ENCODE data around the gene PIP4K2A. TPM values are rescaled to one million over a fixed set of nuclear protein-coding genes. Genes with fewer than 3 reads are reported as not detected.
A peak's percentile ranks its signal among the peaks of the same experiment; 100 is the strongest.

The PIP4K2A gene
- total and polyA plus RNA-seq, 2 experiments from 2014 or later: 39.9 to 40.1 TPM

DNA sequence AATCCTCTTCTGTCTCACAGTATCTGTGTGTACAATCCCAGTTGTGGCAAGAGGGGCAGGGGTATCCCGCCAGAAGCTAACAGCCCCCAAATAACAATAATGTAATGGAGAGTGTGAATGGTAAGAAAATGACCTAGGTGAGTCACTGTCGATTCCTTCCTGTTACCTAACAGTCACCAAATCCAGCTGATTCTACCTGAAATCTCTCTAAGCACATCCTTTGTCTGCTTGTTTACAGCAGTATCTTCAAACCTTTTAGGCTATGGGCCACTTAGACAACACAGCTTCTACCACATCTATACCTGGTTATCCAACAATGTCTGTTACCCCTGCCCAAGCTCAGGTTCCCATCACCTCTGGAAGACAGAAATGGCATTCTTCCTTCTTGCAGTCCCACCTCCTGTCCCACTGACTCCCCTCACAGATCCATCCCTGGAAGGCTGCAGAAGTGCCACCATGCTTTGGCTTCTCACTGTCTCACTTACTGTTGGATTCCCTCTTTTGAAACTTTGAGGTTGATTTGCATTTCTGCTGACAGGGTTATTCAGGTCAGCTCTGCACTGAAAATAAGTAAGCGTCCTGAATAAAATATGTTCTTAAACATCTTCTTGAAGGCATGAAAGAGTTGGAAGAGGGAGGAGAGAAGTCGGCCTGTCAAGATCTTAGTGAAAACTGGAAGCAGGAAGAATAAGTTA, 13.1 kb downstream of the PIP4K2A start:
- peak overlapping the region; percentile 59 for H3K4me2 ChIP-seq
- H3K27me3 Mint-ChIP-seq (ENCODE audit: insufficient read depth, low read depth, poor library complexity): peaks cover 5% of the 10 kb centered on the region
- peaks cover 10% of the 10 kb centered on the region; the same call in 2 of the 3 replicates for H3K36me3 Mint-ChIP-seq (ENCODE audit: low read depth)
- no peaks in the 10 kb centered on the region for H3K36me3 ChIP-seq (ENCODE audit: insufficient read depth)
- peaks cover 3% of the 10 kb centered on the region; the same call in 1 of the 2 replicates for H4K20me1 ChIP-seq (replicated peaks; ENCODE audit: insufficient read depth)
- H2AFZ ChIP-seq: no peak overlapping the region
- H3K4me1 Mint-ChIP-seq: peaks cover 54% of the 10 kb centered on the region
- H3K27ac ChIP-seq (ENCODE audit: low read depth): no peak overlapping the region
- no peak overlapping the region for H3K4me3 ChIP-seq
- no peaks in the 10 kb centered on the region for H3F3A ChIP-seq (replicated peaks; ENCODE audit: low read depth)
- H3K79me2 ChIP-seq (replicated peaks; ENCODE audit: insufficient read depth): peaks cover 100% of the 10 kb centered on the region
- TF ChIP-seq ZNF331 (CRISPR knock-in tag; IDR thresholded peaks at IDR 0.05; ENCODE audit: low read depth) (no peak), POLR2AphosphoS5 (IDR thresholded peaks at IDR 0.05; ENCODE audit: low read depth) (no peak), ZNF114 (CRISPR knock-in tag; IDR thresholded peaks at IDR 0.05) (no peak), EZH2phosphoT487 (IDR thresholded peaks at IDR 0.05; ENCODE audit: unreplicated experiment) (no peak), CREB1 (CRISPR knock-in tag; IDR thresholded peaks at IDR 0.05; ENCODE audit: low read depth) (no peak), EZH2 (IDR thresholded peaks at IDR 0.05; ENCODE audit: low read depth, unreplicated experiment) (no peak), NANOG (IDR thresholded peaks at IDR 0.05; ENCODE audit: borderline replicate concordance) (no peak), JUNB (IDR thresholded peaks at IDR 0.05; ENCODE audit: unreplicated experiment) (no peak), STAT1 (IDR thresholded peaks at IDR 0.05; ENCODE audit: unreplicated experiment) (no peak)
- TF ChIP-seq, protein P1, sequence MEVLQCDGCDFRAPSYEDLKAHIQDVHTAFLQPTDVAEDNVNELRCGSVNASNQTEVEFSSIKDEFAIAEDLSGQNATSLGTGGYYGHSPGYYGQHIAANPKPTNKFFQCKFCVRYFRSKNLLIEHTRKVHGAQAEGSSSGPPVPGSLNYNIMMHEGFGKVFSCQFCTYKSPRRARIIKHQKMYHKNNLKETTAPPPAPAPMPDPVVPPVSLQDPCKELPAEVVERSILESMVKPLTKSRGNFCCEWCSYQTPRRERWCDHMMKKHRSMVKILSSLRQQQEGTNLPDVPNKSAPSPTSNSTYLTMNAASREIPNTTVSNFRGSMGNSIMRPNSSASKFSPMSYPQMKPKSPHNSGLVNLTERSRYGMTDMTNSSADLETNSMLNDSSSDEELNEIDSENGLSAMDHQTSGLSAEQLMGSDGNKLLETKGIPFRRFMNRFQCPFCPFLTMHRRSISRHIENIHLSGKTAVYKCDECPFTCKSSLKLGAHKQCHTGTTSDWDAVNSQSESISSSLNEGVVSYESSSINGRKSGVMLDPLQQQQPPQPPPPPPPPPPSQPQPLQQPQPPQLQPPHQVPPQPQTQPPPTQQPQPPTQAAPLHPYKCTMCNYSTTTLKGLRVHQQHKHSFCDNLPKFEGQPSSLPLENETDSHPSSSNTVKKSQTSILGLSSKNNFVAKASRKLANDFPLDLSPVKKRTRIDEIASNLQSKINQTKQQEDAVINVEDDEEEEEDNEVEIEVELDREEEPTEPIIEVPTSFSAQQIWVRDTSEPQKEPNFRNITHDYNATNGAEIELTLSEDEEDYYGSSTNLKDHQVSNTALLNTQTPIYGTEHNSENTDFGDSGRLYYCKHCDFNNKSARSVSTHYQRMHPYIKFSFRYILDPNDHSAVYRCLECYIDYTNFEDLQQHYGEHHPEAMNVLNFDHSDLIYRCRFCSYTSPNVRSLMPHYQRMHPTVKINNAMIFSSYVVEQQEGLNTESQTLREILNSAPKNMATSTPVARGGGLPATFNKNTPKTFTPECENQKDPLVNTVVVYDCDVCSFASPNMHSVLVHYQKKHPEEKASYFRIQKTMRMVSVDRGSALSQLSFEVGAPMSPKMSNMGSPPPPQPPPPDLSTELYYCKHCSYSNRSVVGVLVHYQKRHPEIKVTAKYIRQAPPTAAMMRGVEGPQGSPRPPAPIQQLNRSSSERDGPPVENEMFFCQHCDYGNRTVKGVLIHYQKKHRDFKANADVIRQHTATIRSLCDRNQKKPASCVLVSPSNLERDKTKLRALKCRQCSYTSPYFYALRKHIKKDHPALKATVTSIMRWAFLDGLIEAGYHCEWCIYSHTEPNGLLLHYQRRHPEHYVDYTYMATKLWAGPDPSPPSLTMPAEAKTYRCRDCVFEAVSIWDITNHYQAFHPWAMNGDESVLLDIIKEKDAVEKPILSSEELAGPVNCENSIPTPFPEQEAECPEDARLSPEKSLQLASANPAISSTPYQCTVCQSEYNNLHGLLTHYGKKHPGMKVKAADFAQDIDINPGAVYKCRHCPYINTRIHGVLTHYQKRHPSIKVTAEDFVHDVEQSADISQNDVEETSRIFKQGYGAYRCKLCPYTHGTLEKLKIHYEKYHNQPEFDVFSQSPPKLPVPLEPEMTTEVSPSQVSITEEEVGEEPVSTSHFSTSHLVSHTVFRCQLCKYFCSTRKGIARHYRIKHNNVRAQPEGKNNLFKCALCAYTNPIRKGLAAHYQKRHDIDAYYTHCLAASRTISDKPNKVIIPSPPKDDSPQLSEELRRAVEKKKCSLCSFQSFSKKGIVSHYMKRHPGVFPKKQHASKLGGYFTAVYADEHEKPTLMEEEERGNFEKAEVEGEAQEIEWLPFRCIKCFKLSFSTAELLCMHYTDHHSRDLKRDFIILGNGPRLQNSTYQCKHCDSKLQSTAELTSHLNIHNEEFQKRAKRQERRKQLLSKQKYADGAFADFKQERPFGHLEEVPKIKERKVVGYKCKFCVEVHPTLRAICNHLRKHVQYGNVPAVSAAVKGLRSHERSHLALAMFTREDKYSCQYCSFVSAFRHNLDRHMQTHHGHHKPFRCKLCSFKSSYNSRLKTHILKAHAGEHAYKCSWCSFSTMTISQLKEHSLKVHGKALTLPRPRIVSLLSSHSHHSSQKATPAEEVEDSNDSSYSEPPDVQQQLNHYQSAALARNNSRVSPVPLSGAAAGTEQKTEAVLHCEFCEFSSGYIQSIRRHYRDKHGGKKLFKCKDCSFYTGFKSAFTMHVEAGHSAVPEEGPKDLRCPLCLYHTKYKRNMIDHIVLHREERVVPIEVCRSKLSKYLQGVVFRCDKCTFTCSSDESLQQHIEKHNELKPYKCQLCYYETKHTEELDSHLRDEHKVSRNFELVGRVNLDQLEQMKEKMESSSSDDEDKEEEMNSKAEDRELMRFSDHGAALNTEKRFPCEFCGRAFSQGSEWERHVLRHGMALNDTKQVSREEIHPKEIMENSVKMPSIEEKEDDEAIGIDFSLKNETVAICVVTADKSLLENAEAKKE (CRISPR knock-in tag; IDR thresholded peaks at IDR 0.05): no peak
- TF ChIP-seq, protein P2, sequence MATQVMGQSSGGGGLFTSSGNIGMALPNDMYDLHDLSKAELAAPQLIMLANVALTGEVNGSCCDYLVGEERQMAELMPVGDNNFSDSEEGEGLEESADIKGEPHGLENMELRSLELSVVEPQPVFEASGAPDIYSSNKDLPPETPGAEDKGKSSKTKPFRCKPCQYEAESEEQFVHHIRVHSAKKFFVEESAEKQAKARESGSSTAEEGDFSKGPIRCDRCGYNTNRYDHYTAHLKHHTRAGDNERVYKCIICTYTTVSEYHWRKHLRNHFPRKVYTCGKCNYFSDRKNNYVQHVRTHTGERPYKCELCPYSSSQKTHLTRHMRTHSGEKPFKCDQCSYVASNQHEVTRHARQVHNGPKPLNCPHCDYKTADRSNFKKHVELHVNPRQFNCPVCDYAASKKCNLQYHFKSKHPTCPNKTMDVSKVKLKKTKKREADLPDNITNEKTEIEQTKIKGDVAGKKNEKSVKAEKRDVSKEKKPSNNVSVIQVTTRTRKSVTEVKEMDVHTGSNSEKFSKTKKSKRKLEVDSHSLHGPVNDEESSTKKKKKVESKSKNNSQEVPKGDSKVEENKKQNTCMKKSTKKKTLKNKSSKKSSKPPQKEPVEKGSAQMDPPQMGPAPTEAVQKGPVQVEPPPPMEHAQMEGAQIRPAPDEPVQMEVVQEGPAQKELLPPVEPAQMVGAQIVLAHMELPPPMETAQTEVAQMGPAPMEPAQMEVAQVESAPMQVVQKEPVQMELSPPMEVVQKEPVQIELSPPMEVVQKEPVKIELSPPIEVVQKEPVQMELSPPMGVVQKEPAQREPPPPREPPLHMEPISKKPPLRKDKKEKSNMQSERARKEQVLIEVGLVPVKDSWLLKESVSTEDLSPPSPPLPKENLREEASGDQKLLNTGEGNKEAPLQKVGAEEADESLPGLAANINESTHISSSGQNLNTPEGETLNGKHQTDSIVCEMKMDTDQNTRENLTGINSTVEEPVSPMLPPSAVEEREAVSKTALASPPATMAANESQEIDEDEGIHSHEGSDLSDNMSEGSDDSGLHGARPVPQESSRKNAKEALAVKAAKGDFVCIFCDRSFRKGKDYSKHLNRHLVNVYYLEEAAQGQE (IDR thresholded peaks at IDR 0.05; ENCODE audit: unreplicated experiment): no peak
- TF ChIP-seq, protein P3, sequence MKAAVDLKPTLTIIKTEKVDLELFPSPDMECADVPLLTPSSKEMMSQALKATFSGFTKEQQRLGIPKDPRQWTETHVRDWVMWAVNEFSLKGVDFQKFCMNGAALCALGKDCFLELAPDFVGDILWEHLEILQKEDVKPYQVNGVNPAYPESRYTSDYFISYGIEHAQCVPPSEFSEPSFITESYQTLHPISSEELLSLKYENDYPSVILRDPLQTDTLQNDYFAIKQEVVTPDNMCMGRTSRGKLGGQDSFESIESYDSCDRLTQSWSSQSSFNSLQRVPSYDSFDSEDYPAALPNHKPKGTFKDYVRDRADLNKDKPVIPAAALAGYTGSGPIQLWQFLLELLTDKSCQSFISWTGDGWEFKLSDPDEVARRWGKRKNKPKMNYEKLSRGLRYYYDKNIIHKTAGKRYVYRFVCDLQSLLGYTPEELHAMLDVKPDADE (IDR thresholded peaks at IDR 0.05): no peak
- TF ChIP-seq, protein P4, sequence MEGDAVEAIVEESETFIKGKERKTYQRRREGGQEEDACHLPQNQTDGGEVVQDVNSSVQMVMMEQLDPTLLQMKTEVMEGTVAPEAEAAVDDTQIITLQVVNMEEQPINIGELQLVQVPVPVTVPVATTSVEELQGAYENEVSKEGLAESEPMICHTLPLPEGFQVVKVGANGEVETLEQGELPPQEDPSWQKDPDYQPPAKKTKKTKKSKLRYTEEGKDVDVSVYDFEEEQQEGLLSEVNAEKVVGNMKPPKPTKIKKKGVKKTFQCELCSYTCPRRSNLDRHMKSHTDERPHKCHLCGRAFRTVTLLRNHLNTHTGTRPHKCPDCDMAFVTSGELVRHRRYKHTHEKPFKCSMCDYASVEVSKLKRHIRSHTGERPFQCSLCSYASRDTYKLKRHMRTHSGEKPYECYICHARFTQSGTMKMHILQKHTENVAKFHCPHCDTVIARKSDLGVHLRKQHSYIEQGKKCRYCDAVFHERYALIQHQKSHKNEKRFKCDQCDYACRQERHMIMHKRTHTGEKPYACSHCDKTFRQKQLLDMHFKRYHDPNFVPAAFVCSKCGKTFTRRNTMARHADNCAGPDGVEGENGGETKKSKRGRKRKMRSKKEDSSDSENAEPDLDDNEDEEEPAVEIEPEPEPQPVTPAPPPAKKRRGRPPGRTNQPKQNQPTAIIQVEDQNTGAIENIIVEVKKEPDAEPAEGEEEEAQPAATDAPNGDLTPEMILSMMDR (conservative IDR thresholded peaks at IDR 0.05; ENCODE audit: low read depth in 2 of 2): no peak
- no peaks in the 10 kb centered on the region for H3K27me3 ChIP-seq (ENCODE audit: insufficient read depth)
- 0 out of 2 replicates have a peak overlapping the region, but pooled peaks have one; percentile 8 for H3K27ac Mint-ChIP-seq
- no peak for DNase-seq (ENCODE audit: low spot score)
- H3K9me2 ChIP-seq (ENCODE audit: insufficient read depth): peaks cover 8% of the 10 kb centered on the region; the same call in 1 of the 2 replicates
- no peak for ATAC-seq
- peak overlapping the region; percentile 10; the same call in 1 of the 3 replicates for H3K4me3 Mint-ChIP-seq
- H3K4me1 ChIP-seq (ENCODE audit: insufficient read depth): peaks cover 51% of the 10 kb centered on the region
- H3K9me3 Mint-ChIP-seq: no peaks in the 10 kb centered on the region
